GM10266 (cell line): ENCODE results near the gene CHCHD10.

Experiments
- DNase-seq: peaks from one replicate; pipeline ENCODE4 v3.0.0; 2012; ENCODE audit errors: extremely low spot score
- CTCF ChIP-seq: IDR thresholded peaks from 2 replicates; pipeline ENCODE4 v1.5.1; 2012; ENCODE audit warnings: mild to moderate bottlenecking, low read depth; ENCODE audit not compliant: control insufficient read depth, insufficient read depth; ENCODE audit errors: missing control alignments

CHCHD10 gene

GRCh38 chr22:23763579-23763945 is 4.2 kb downstream of the CHCHD10 start:
- DNase-seq = no peak
- no peak for TF ChIP-seq CTCF

GRCh38 chr22:23762842-23763578 is 4.8 kb downstream of the CHCHD10 start, which contains the start of gene C22orf15:
Gene C22orf15 (plus strand): TSS chr22:23762990. CDS start chr22:23763307, 317 bp downstream.
- TF ChIP-seq CTCF = no peak

GRCh38 chr22:23760056-23760455 is 7.7 kb downstream of the CHCHD10 start:
- no peak for DNase-seq
- TF ChIP-seq CTCF = no peak

More at GRCh38 chr22:23762842-23763578, 4.8 kb downstream of the CHCHD10 start, which contains the start of gene C22orf15:
- no peak for DNase-seq

GRCh38 chr22:23759566-23759965 is 8.2 kb downstream of the CHCHD10 start:
- DNase-seq = no peak
- no peak for TF ChIP-seq CTCF

GRCh38 chr22:23756891-23757290 is 10.9 kb downstream of the CHCHD10 start:
- no peak for DNase-seq
- TF ChIP-seq CTCF = no peak

- no peak for DNase-seq
- no peak for TF ChIP-seq CTCF
Observed at GRCh38 chr22:23755711-23756110, 12.1 kb downstream of the CHCHD10 start.

GRCh38 chr22:23754980-23755636 is 12.7 kb downstream of the CHCHD10 start:
- TF ChIP-seq CTCF = no peak
- DNase-seq = no peak
